Measurements from ENCODE around the gene COL5A1.

COL5A1 gene

DNA sequence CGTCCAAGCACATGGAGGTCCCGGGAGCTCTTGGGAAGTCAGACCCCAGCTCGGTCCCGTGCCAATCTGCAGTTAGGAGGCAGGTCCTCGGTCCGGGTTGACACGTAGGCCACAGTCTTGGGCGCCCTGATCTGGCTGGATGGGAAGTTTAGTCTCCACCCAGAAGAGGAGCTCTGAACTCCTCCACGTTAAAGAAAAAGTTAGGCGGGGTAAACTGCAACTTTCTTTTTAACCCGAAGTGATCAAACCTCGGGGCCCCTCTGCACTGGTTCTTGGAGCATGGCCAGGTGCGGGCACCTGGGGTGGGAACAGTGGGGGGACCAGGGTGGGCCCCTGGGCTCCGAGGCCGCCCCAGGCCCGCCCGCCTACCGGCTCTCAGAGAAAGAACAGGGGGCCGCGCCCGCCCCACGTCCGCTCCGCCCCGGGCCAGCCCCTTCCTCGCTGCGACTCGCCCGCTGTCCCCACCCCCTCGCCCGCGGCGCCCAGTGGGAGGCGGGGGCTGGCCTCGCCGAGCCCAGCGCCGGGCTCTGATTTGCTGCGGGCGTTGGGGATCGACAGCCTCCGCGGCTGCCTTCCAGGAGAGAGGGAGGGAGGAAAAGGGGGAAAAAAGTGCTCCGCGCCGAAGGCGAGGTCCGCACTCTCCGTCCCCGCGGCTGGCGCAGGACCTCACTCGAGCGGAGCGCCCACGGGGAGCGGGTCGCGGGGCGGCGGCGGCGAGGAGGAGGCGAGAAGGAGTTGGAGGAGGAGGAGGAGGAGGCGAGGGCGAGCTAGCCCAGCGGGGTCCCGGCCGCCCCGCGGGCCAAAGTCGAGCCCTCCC lies at the start of gene COL5A1:
TSS of gene COL5A1 (plus strand) at position 631 of the 817 bp plus-strand sequence. CDS start 385 bp downstream, outside the sequence.
- Mint-ChIP-seq H3K36me3 (ENCODE audit: low read depth) (no peaks in the 10 kb centered on the region), H3K27me3 (ENCODE audit: low read depth) (peaks cover 18% of the 10 kb centered on the region), H3K4me3 (no peak within 1 kb of the TSS), H3K27ac (no peak within 1 kb of the TSS), H3K9me3 (no peaks in the 10 kb centered on the region), H3K4me1 (ENCODE audit: low read depth) (no peaks in the 10 kb centered on the region)

DNA sequence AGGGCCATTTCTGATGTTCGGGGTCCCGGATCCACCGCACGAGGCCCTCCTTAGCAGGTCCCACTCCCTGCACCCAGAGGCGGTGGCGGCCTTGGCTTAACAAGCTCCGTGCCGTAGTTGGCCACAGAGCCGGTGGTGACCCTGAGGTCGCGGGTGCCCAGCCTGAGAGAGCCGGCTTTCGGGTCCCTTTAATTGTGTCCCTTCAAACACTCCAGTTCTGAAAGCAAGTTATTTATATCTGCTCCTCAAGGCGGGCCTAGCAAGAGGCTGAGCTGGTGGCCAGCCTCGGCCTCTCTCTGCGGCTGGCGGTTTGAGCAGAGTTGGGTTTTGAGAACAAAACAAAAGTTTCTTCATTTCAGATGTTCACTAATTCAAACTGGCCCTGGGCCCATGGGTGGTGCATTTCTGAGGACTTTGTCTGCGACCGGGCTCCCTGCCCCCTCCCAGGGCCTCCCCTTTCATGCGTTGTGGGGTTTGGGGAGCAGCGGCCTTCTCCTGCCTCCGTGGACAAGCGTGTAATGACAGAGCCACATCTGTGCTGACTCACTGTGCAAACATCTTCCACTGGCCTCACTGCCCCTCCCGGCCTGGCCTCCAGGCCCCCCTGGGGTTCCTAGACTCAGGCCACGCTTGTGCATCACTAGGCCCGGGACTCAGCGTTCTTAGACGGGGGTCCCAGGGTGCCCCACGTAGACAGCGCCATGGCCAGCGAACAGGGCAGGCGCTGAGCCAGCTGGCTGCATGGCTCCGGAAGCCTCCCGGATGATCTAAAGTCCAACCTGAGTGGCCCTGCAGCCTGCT lies 49.4 kb upstream of the COL5A1 start:
- H3K9me3 Mint-ChIP-seq, result no peaks in the 10 kb centered on the region
- H3K27me3 Mint-ChIP-seq (ENCODE audit: low read depth), result no peaks in the 10 kb centered on the region
- H3K36me3 Mint-ChIP-seq (ENCODE audit: low read depth), result no peaks in the 10 kb centered on the region
- H3K27ac Mint-ChIP-seq, result no peak overlapping the region
- no peaks in the 10 kb centered on the region for H3K4me1 Mint-ChIP-seq (ENCODE audit: low read depth)
- no peak overlapping the region for H3K4me3 Mint-ChIP-seq

DNA sequence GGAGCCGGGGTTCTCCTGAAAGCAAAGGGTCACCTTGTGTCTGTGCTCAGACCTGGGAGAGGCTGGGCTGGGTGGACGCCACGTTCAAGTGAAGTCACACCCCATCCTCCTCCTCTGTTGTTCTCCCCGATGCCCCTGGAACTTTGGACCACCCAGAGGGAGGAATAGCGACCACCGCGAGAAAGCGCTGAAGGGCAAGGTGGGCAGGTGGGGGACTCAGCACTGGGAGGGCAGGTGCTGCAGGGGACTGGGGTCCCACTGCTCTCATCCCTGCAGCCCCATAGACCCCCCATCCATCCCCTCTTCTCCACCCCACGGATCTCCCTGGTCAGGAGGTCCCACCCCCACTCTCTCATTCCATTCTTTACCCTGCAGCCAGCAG lies 48.8 kb upstream of the COL5A1 start:
- Mint-ChIP-seq H3K9me3 (no peaks in the 10 kb centered on the region), H3K27ac (no peak overlapping the region), H3K27me3 (ENCODE audit: low read depth) (no peaks in the 10 kb centered on the region), H3K36me3 (ENCODE audit: low read depth) (no peaks in the 10 kb centered on the region), H3K4me3 (no peak overlapping the region), H3K4me1 (ENCODE audit: low read depth) (no peaks in the 10 kb centered on the region)

DNA sequence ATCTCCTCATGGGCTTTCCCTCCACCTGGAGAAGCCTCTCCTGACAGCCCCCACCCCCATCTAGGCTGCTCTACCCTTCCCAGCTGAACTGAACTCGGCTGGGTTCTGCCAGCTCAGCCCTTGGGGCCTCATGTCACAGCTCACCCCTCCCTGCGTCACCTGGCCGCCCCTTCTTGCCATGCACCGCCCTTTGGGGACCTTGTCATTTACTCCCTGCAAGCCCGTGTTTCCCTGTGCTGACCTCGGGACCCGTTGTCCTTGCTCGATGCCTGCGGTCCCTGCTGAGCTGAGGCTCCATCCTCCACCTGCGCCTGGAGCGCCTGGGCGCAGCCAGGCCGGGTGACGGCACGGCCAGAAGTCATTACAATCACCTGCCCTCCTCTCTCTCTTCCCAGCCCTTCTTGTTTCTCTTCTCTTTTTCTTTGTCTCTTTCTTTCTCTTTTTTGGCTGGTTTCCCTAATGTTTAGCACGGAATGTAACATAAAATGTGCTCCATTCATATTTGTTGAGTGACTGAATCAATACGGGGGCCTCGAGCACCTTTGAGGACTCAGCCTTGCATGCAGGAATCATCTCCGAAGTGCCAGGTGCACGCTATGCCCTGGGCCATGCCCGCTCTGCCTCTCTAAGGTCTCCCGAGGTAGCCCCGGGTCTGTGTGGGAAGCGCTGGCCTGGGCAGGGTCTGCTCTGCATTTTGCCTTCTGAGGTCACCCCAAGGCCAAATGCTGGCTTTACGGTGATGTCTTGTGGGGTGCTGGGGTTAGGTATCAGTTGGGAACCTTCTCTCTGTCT lies 48.1 kb upstream of the COL5A1 start:
- Mint-ChIP-seq H3K36me3 (ENCODE audit: low read depth) (no peaks in the 10 kb centered on the region), H3K9me3 (no peaks in the 10 kb centered on the region), H3K27me3 (ENCODE audit: low read depth) (no peaks in the 10 kb centered on the region), H3K4me1 (ENCODE audit: low read depth) (no peaks in the 10 kb centered on the region), H3K27ac (no peak overlapping the region), H3K4me3 (no peak overlapping the region)

DNA sequence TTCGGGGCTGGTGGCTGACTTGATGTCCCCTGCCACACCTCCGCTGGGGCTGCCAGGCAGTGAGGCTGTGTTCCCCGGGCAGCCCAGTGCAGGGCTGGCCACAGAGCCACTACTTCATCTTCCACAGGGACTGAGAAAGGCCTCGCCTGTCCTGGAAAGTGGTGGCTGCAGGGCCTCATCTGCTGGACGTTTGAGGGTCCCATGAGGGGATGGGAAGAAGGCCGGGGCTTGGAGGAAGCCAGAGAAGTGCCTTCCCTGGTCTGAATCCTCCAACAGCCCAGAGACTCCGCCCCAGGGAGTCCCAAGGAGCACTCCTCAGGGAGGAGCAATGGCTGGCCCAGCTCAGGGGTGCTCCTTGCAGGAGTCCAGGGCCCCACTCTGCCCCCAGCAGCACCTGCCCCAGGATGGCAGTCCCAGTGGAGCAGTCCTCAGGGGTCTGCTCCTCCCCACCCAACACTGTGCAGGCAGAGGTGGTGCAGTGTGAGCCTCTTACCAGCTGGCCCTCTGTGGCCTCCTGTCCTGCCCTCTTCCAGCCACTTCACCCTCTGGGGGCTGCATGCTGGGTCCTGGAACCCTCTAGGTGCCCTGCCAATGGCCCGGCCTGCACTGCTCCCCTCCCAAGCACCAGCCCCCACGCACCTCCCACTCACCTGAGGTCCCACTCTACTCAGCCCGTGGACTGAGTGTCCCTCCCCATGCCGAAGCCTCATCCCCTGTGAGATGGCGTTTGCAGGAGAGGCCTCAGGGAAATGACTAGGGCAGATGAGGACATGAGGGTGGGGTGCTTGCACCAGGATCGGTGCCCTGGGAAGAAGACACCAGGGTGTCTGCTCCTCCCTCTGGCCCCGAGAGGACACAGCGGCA lies 47.3 kb upstream of the COL5A1 start:
- H3K27ac Mint-ChIP-seq, result no peak overlapping the region
- H3K4me1 Mint-ChIP-seq (ENCODE audit: low read depth), result no peaks in the 10 kb centered on the region
- H3K9me3 Mint-ChIP-seq, result no peaks in the 10 kb centered on the region
- H3K27me3 Mint-ChIP-seq (ENCODE audit: low read depth), result no peaks in the 10 kb centered on the region
- H3K36me3 Mint-ChIP-seq (ENCODE audit: low read depth), result no peaks in the 10 kb centered on the region
- no peak overlapping the region for H3K4me3 Mint-ChIP-seq

DNA sequence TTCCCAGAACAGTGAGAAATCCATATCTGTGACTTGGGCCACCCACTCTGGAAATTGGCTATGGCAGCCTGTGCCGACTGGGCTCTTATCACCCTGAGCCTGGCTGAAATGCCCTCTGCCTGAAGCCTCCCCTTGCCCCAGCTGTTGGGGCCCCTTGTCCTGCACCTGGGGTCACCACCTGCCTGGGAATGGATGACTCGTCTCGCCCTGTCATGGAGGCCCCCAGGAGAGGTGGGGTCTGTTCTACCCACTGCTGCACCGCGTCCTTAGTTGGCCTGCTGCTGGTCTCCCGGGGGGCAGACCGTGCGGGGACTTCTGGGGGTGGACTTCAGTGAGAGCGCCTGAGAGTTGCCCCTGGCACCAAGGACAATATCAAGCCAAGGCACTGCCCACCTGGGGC lies 46.6 kb upstream of the COL5A1 start:
- no peaks in the 10 kb centered on the region for H3K27me3 Mint-ChIP-seq (ENCODE audit: low read depth)
- no peaks in the 10 kb centered on the region for H3K9me3 Mint-ChIP-seq
- H3K4me3 Mint-ChIP-seq, result no peak overlapping the region
- no peaks in the 10 kb centered on the region for H3K4me1 Mint-ChIP-seq (ENCODE audit: low read depth)
- no peaks in the 10 kb centered on the region for H3K36me3 Mint-ChIP-seq (ENCODE audit: low read depth)
- H3K27ac Mint-ChIP-seq, result no peak overlapping the region

DNA sequence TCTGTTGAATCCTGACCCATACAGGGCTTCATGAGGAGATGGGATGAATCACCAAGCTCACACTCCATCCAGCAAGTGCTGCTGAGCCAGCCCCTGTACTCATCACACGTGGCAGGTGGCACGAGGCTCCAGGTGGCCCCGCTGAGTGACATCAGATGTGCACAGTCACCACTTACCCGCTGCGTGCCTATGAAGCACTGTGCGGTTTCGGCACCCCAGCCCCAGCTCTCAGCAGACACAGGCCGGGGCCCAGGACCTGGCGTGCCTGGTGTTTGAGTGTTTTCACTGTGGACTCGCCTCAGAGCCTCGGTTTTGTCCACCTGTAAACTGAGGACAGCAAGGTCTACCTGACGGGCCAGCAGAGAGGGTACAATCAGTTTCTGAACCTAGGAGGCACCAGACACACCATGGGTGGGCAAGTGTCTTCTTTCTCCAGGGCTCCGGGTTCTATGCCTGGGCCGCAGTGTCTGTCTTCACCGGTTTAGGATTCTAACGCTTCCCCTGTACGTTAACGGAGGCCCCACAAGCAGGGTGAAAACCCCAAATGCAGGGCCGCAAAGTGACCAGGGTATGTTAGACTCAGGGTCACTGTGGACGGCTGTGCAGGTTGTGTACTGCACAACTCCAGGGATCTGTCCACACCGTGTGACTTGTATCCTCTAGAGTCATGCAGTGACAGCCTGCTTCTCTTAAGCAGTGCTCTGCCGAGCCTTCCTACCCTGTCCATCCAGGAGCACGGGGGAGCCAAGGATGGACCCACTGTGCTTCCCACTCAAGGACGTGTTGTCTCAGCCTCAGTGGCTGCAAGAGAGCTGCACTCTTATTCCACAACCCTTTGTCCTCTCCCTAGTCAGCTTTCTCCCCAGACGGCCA lies 44.3 kb upstream of the COL5A1 start:
- no peaks in the 10 kb centered on the region for H3K9me3 Mint-ChIP-seq

DNA sequence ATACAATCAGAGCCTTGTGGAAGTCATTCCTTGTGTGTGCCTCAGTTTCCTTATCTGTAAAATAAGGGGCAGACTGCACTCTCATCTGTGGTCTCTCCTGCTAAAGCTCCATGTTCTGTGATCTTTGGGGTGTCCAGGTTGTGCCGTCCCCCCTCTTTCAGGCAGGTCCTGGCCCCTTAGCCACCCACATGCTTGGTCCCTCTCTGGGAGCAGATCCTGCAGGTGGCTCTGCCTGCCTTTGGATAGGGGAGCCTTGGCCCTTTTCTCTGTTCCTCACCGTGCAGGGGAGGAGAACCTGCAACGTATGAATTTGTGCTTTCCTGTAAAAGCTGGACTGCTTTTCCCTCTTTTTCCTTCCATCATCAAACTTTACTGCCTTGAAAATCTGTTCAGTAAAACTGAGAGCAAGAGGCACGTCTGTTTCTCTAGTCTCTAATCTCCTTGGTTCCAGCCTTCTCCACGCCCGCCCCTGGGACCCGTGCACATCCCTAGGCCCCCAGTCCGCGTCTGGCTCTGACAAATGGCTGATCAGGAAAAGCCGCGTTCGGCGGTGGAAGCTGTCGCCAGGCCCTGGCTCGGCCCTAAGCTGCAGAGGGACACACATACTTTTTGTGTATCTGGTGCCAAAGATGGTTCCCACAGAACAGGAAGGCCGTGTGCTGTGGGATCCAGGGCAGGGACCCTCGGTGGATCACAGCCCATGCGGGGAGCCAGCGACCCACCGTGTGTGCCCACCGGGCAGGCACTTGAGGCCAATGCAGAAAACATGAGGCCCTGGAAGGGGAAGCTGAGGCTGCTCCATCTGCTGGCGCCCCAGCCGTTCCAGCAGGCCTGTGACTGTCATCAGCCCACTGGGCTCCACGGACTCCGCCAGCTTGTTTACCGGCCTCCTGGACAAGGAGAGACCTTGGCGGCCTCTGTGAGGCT lies 43.4 kb upstream of the COL5A1 start:
- H3K27me3 Mint-ChIP-seq (ENCODE audit: low read depth), result no peaks in the 10 kb centered on the region
- no peaks in the 10 kb centered on the region for H3K4me1 Mint-ChIP-seq (ENCODE audit: low read depth)
- H3K27ac Mint-ChIP-seq, result no peak overlapping the region

More for the DNA sequence above, 44.3 kb upstream of the COL5A1 start:
- Mint-ChIP-seq H3K27me3 (ENCODE audit: low read depth) (no peaks in the 10 kb centered on the region), H3K4me1 (ENCODE audit: low read depth) (no peaks in the 10 kb centered on the region), H3K4me3 (no peak overlapping the region), H3K36me3 (ENCODE audit: low read depth) (no peaks in the 10 kb centered on the region), H3K27ac (no peak overlapping the region)

DNA sequence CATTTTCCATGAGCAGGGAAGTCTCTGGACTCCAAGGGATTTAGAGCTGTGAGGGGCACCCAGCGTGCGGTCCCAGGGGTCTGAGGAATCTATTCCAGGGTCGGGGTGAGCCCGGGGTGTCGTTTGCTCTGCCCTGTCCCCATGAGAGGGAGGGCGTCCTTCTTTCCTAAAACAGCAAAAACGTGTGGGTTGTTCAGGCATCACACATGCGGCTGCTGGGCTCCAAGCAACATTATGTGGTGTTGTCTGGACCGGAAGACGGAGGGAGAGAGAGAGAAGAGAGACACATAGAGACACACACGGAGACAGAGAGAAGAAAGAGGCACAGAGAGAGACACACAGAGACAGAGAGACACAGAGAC lies 42.7 kb upstream of the COL5A1 start:
- no peaks in the 10 kb centered on the region for H3K4me1 Mint-ChIP-seq (ENCODE audit: low read depth)
- no peaks in the 10 kb centered on the region for H3K9me3 Mint-ChIP-seq
- H3K36me3 Mint-ChIP-seq (ENCODE audit: low read depth), result no peaks in the 10 kb centered on the region
- no peak overlapping the region for H3K27ac Mint-ChIP-seq
- no peaks in the 10 kb centered on the region for H3K27me3 Mint-ChIP-seq (ENCODE audit: low read depth)
- no peak overlapping the region for H3K4me3 Mint-ChIP-seq

More for the DNA sequence above, 43.4 kb upstream of the COL5A1 start:
- Mint-ChIP-seq H3K36me3 (ENCODE audit: low read depth) (no peaks in the 10 kb centered on the region), H3K4me3 (no peak overlapping the region), H3K9me3 (no peaks in the 10 kb centered on the region)

DNA sequence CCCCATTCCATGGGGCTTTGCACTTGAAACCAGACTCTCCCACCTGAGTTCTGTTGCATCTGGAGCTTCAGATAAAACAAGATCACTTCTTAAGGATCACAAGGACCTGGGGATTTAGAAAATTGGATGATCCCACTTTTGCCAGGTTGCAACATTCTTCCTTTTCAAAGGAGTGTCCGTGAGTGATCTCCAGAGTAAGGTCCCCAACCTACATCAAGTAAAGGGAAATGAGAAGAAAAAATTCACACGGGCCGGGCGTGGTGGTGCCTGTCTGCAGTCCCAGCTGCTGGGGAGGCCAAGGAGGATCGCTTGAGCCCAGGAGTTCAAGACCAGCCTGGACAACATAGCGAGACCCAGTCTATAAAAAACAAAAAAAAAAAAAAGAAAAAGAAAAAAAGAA lies 41.2 kb upstream of the COL5A1 start:
- Mint-ChIP-seq H3K4me3 (no peak overlapping the region), H3K27me3 (ENCODE audit: low read depth) (no peaks in the 10 kb centered on the region), H3K9me3 (no peaks in the 10 kb centered on the region), H3K36me3 (ENCODE audit: low read depth) (no peaks in the 10 kb centered on the region), H3K4me1 (ENCODE audit: low read depth) (no peaks in the 10 kb centered on the region), H3K27ac (no peak overlapping the region)

DNA sequence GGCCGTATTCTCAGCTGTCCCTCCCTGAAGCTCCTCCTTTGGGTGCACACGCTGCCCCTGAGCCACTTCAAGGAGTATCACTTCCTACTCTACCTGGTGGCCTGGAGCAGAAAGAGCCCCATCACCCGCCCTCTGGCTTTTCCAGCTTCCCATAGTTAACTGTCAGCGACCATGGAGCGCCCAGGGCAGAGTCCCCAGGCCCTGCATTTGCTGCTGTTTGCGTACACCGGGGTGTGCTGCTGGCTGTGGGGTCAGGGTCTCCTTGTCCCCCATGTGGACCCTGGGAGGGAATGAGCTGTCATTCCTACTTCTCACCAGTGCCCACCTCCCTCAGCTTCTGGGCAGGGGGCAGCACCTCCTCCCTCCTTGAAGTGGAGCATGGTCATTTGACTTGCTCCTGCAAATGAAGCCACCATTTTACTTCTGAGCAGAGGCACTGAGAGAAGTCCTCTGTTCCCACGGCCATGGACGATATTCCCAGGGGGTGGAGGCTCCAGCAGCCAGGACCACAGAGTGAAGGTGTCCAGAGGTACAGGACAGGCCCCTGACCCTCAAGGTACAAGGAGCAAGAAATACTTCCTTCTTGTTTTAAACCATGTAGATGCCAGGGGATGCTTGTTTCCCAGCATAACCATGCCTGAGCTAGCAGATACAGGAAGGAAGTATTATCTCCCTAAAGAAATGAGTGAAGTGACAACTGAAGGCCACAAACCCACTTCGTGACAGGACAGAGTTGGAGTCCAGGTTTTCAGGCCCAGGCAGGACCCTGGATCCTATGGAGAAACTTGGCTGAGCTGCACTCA lies 40.6 kb upstream of the COL5A1 start:
- no peaks in the 10 kb centered on the region for H3K4me1 Mint-ChIP-seq (ENCODE audit: low read depth)
- no peaks in the 10 kb centered on the region for H3K9me3 Mint-ChIP-seq
- H3K36me3 Mint-ChIP-seq (ENCODE audit: low read depth), result no peaks in the 10 kb centered on the region
- H3K27me3 Mint-ChIP-seq (ENCODE audit: low read depth), result no peaks in the 10 kb centered on the region
- no peak overlapping the region for H3K4me3 Mint-ChIP-seq
- H3K27ac Mint-ChIP-seq, result no peak overlapping the region

DNA sequence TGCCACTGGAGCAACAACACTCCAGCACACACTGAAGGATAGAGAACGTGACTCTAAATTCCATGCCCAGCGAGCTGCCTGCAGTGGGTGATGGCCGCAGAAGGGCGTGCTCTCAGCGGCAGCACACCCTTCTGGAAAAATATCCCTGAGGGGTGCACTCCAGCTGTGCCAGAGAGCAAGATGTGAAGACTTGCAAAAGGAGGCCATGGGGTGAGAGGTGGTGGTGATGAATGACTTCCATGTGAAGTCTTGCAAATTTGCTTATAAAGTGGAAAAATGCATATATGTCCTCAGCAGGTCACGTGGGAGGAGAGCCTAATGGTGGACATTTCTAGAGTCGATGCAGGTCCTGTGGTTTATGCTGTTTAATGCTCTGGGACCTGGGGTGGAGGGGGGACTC lies 39.8 kb upstream of the COL5A1 start:
- Mint-ChIP-seq H3K27me3 (ENCODE audit: low read depth) (no peaks in the 10 kb centered on the region), H3K27ac (no peak overlapping the region), H3K36me3 (ENCODE audit: low read depth) (no peaks in the 10 kb centered on the region), H3K4me3 (no peak overlapping the region), H3K9me3 (no peaks in the 10 kb centered on the region), H3K4me1 (ENCODE audit: low read depth) (no peaks in the 10 kb centered on the region)
